NT2/D1 (cell line): Measurements from ENCODE around the gene IRGC.

ENCODE experiments used
- SUZ12 ChIP-seq: IDR thresholded peaks from 2 replicates; pipeline ENCODE4 v1.6.1; 2011; ENCODE audit not compliant: insufficient read length, insufficient read depth; ENCODE audit errors: extremely low read depth
- YY1 ChIP-seq: IDR thresholded peaks from 2 replicates; pipeline ENCODE4 v1.6.1; 2011; ENCODE audit not compliant: insufficient read length, insufficient read depth
- ZNF274 ChIP-seq: IDR thresholded peaks from 2 replicates; pipeline ENCODE4 v1.6.1; 2011; ENCODE audit warnings: mild to moderate bottlenecking, low read depth, low read length

GRCh38 chr19:43694553-43694952 lies 21.3 kb upstream of the IRGC start:
- TF ChIP-seq ZNF274 (no peak), YY1 (no peak), SUZ12 (no peak)
